Fibroblast of the conjunctiva (primary cell): ENCODE results near the gene WDR54.
A peak's percentile ranks its signal among the peaks of the same experiment; 100 is the strongest.
"Not testable (repeated sequence)": the region's sequence is repeated elsewhere in the genome, so short reads cannot be mapped to it uniquely, and the experiment has no call there.

Experiments
- DNase-seq: peaks from one replicate; pipeline ENCODE4 v3.0.0-alpha.2; 2010; ENCODE audit warnings: low read depth

The WDR54 gene

GRCh38 chr2:74457129-74457548 is 35.6 kb downstream of the WDR54 start:
- no peak for DNase-seq

- no peak for DNase-seq
Observed at GRCh38 chr2:74457549-74458131, 36.1 kb downstream of the WDR54 start.

DNA sequence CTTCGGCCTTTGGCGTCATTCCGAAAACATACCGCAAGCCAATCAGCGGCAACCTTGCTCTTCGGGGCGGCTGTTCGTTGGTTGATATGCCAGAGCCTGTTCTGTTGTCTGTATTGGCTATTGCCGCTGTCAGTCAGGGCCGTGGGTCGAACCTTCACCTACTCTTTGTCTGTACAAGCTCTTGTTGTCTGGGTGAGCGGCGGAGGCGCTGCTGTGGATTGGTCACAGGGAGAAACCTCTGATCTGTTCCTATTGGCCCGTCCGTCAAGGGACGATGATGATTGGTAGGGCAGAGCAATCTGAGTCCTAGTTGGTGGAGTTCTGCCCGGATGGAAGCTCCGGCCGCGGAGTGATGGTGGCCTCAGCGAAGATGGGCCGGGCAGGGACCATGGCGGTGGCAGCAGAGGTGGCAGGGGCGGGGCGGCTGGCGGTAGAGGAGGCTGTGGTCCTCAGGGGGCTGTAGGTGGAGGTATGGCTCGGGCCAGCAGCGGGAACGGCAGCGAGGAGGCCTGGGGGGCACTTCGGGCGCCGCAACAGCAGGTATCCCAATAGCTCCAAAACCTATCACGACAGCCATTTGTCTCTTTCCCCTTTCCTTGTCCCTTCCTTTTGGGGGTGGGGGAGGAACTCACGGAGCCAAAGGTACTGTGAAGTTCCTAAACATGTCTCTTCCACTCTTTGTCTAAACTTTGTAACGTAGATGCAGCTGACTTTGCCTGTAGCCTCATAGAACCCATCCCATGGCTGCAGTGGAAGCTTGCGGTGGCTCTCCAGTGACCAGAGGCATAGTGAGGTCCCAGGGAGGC is 36.8 kb downstream of the WDR54 start, which contains the start of gene WBP1:
Gene WBP1 (plus strand): TSS at position 307 of the 806 bp plus-strand sequence. CDS start 165 bp downstream, at position 472.
- DNase-seq = peak; percentile 100

DNA sequence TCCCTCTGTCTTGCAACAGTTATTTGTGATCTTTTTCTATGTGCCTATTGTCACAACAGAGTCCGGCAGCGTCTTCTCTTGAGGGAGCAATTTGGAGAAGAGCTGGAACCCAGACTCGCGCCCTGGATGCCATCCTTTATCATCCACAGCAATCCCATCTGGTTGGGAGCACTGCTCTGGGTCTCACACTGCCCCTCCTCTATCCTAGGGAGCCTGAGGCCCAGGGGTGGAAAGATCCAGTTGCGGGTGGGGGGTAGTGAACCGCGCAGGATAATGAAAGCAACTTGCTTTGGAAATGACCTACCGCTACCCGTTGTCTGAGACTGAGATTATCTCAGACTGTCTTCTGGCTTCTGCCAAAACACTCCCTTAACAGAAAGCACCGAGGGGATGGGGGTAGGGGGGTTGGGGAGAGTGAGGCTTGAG is 37.4 kb downstream of the WDR54 start:
- DNase-seq = no peak

- DNase-seq = not testable (repeated sequence)
Observed at GRCh38 chr2:74459503-74460118, 38.1 kb downstream of the WDR54 start.

GRCh38 chr2:74460187-74460586 is 38.7 kb downstream of the WDR54 start:
- not testable (repeated sequence) for DNase-seq

DNA sequence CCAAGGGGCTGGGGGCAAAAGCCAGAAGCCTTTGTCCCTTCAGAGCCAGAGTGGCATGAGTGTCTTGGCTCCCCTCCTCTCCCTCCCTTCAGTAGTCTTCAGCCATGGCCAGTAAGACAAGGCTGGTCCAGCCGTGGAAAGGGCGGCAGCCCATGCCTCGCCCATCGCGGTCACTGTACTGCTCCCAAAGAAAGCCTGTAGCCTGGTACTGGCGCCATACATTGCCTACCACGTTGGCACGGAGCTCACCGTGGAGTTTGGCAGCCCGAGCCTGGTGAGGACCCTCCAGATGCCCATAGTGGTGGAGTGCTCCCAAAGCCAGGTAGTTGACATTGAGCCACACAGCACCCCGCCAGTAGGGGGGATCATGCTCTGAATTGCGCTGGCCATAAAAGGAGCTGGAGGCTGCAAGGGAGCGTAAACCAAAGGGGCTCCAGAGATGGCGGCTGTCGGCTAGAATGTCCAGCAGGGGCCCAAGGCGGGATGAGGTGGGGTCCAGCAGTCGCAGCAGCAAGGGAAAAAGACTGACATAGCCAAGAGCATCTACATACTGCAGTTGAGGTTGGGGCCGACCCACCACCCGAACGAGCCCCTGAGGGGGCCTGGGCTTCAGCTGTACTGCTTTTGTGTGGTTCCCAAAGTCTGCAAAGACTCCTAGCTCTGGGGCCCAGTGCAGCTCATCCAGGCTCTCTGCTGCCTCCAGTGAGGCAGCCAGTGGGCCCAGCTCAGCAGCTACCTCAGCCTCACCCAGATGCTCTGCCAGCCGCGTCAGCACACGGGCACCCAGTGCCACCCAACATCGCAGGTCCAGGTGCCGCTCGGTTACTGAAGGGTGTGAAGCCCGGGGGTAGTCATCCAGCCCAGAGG is 39.9 kb downstream of the WDR54 start:
- DNase-seq = no peak

GRCh38 chr2:74462054-74462785 is 40.7 kb downstream of the WDR54 start:
- no peak for DNase-seq

GRCh38 chr2:74462786-74463105 is 41.2 kb downstream of the WDR54 start:
- DNase-seq = no peak

DNA sequence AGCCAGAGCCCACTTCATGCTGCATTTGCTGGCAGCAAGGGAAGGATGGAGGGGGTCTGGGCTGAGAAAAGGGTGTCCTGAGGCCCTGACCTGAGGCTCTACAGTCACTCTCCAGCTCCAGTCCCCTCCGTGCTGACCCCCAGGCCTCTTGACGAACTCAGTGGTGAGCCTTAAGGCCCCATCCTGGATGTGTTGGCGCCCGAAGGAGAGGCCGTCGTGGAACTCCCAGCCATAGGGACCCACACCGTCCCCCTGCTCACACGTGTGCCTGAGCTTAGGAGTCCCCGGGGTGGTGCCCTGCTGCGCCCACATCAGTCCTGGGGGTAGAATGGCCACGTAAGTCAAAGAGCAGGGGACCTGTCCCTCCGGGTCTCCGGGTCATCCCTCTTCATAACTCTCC is 42.9 kb downstream of the WDR54 start:
- no peak for DNase-seq

- not testable (repeated sequence) for DNase-seq
Observed at GRCh38 chr2:74470742-74471141, 49.2 kb downstream of the WDR54 start.

- DNase-seq = no peak
Observed at GRCh38 chr2:74471332-74472065, 50.0 kb downstream of the WDR54 start.

DNA sequence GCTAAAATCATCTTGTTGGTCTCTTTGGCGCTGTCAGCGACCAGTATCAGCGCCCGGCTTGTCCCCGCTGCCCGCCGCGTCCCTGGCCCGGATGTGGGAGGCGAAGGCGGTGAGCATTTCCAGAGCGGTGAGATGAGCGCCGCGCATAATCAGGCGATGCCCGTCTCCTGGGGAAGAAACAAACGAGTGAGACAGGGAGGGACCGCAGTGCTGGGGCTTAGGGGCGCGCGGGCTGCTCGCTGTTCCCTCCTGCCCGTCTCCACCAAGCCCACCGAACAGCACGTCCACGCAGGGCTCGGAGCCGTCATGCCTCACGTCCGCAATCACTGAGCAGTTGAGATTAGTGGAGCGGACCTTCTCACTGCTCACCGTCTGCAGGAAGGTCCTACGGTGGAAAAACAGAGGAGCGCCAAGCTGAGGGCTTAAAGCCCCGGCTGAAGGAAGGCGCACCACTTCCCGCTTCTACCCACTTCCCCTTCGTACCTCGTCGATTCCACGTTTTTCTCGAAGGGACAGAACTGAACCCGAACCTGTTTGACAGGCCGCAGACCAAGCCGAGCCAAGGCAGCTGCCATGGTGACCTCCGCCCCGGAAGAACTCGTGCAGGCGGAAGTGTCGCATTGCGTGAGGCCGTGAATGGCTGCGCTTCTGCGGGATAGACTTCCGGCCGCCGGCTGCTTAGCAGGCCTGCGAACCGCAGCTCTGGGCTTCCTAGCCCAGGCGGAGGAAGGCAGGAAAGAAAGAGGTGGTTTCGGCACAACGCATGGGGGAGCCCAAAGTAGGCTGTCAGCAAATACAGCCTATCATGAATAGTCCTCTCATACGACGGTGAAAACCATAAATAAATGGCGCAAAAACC is 50.8 kb downstream of the WDR54 start, which contains the start of gene MRPL53:
Gene MRPL53 (minus strand): TSS at position 595 of the 859 bp plus-strand sequence. CDS start 20 bp downstream, at position 575.
- DNase-seq = peak; percentile 85

DNA sequence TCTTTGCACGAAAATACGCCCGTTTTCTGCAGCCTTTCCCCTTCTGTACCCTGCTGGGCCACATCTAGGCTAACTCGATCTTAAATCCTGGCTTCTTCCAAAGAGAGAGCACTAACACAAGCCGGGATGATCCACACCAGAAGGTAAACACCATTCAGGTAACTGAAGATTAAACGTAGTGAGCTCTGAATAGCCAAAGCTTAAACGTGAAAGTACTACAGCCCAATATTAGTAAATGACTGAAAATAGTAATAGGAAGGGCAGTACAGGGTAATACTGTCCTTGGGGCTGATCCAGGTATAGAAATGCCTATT is 51.4 kb downstream of the WDR54 start:
- DNase-seq = no peak

DNA sequence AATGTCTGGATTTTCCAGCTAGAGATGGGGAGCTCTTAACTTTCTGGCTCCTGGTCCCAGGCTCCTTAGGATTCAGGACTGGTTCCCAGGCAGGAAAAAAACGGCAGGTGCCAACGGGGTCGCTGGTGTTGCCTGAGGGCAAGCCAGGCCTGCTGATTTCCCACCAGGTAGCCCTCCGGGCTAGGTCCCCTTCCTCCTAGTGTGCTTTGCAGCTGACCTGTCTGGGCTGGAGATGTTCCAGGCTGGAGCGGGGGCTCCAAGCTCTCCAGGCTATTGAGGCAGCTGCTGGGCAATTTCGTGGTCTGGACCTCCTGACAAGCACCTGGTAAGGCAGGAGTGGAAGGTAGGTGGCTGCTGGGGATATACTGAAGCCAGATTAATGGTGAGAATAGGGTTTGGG is 53.0 kb downstream of the WDR54 start:
- DNase-seq = no peak

- DNase-seq = no peak
Observed at GRCh38 chr2:74474899-74475298, 53.4 kb downstream of the WDR54 start.
